HG03521 (cell line): ENCODE measurements around the gene STARD5.
"Not testable (repeated sequence)": the region's sequence is repeated elsewhere in the genome, so short reads cannot be mapped to it uniquely, and the experiment has no call there.

ENCODE experiments used
- ATAC-seq: cut with Tn5 transposase; IDR thresholded peaks from one replicate; pipeline ENCODE4 v1.9.1; 2021; ENCODE audit warnings: mild to moderate bottlenecking, moderate library complexity; ENCODE audit not compliant: unreplicated experiment

The STARD5 gene

DNA sequence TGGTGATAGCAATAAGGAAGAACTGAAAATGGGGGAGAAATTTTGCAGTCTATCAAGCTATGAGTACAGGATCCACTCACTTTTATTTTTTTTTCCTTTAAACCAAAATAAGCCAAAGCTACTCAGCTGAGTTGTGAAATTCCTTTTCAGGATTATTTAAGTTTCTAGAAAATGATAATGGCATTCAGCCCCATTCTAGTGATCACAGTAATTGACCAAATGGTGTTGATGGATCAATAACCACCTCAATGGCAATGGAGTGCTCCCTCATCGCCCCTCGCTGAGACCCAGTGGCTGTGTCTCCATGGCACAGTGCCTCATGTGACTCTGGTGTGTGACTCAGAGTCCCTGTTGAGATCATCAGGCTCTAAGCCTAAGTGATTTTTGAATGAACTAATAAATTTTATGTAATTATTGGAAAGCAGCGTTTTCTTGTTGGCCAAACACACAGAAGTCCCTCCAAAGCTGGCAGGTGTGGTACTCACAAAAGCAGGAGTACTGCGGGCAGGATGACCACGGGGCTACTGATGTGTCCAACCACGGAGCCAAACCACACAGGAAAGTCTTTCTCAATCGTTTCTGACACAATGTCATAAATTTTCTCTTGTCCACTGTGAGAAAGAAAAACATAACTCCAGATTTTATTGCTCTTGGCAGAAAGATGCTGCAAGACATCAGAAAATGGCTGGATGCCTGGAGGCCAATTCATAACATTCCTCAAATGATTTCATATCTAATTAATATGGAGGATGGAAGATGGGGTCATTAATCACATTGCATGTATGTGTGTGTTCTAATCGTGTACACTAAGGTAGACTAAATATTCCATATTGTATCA is 14.4 kb upstream of the STARD5 start:
- ATAC-seq: no peak

DNA sequence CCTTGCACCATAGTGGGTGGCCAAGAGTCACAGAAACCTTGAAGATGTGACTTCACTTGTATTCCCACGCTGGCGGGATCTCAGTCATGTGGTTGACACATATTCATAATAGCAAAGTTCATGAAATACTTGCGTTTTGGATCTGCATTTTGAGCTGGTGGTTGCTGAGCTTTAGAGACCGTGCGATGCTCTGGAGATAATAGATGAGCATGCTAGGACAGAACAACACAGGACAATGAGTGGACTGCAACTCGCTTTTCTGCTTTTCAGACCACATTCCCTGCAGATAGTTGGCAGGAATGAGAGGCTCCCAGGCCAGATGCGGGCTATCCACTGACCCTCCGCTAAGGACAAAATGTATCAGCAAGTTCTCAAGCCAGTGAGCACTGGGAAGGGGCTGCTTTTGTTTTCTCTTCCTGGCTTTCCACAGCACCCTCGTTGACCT is 13.8 kb upstream of the STARD5 start:
- ATAC-seq: no peak

DNA sequence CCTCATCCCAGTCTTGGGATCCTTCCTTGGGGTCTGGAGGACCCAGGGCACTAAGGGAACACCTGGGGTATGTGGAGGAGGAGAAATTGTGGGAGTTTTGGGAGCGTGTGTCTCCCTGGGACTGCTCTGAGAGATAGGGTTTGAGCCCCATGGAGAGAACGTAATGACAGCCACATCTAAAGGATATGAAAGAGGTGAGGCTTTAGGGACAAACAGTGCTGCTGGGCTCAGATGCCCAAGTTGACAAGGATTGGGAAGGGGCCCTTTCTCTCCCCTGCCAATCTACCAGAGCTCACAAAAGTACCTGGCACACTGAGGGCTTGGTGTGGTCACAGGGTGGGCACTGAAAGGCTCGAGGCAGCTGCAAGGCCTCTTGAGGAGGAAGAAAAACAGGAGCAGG is 13.3 kb upstream of the STARD5 start:
- ATAC-seq: no peak

DNA sequence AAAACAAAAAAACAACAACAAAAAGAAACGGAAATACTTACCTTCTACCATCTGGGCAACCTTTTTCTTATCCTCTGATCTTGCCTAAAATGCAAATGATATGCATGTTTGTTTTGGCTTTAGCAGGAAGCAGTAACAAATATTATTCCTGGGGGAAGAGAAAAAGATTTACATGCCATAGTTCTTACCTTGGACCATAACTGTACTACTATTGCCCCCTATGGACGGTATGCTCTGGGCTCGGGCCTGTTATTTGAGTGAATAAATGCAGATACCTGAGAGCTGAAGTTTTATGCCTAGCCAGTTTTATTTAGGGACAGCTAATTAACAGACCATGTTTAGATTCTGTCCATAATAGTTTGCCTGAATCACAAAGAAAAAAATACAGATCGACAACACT is 12.6 kb upstream of the STARD5 start:
- no peak for ATAC-seq

DNA sequence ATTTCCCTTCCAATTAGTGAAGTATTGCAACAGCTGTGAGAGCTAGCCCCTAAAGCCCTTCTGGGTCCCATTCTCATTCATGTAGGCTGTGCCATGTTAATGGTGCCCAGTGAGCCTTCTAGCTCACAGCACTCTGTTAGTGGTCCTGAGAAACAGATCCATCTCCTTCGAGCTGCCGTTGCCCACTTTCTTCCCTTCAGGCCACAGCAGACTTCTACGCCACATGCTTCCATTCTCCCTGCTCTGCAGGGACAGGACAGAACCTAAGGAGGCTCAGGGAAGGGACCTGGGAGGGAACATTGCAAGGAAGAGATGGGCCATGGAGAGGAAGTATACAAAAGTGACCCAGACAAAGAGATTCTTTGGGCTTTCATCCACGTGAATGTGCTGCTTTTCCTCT is 11.7 kb upstream of the STARD5 start:
- ATAC-seq: no peak

DNA sequence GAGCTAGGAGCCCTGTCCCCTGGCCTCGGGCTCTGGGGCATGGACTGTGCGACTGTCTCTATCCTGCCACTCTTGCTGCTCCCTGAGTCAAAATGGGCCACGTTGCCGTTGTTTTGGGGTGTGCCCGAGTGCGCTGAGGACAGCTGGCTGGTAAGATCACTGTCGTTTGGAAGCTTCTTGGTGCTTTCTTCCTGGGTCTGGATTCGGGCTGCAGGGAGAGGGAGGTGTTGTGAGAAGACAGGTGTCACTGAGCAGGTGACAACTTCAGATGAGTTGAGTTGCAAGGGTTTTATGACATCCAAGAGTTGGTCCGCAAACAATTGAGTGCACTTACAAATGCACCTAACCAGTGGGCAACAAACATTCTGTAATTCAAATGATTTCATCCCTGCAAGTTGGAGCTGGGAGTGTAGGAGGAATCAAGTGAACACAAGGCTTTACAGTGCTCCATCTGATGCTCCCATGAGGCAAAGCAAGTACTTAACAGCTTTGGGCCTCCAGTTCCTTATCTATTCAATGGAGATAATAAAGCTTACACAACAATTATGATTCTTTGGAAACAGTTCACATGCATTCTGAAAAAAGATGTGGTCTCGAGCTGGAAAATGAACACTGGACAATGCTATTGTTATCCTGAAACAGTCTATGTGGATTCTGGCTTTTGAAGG is 11.0 kb upstream of the STARD5 start:
- no peak for ATAC-seq

DNA sequence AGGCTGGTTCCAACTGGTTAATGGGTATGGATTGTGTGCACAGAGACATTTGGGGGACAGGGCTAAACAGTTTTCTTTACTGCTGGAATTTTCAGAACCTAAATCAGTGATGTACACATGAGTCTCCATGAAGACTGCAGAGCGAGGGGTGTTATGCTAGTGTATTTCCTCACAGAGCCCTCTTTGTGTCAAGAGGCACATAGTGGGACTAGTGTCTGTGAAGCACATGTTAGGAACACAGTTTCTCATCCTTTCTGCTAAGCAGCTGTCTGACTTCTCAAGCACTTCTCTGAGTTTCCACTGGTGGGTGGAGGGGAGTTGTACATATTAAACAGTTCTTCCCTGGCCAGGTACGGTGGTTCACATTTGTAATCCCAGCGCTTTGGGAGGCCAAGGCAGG is 9.4 kb upstream of the STARD5 start:
- ATAC-seq: no peak

DNA sequence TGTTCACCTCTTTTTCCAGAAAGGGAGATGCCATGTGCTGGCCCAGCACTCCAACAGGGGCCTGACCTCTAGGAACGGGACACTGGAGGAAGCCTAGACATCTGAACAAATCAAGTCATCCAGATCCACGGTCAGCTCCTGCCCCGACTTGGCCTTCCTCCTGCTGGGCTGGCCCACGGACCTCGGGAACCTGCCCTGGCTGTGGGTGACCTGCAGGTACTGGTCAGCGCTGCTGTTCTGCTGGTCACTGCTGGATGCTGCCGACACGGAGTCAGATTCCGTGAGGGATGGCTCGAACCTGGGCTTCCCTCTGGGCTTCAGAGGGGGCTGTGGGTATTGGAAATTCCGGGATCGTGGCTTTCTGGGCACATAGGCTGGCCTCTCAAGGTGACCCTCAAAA is 8.4 kb upstream of the STARD5 start:
- no peak for ATAC-seq

DNA sequence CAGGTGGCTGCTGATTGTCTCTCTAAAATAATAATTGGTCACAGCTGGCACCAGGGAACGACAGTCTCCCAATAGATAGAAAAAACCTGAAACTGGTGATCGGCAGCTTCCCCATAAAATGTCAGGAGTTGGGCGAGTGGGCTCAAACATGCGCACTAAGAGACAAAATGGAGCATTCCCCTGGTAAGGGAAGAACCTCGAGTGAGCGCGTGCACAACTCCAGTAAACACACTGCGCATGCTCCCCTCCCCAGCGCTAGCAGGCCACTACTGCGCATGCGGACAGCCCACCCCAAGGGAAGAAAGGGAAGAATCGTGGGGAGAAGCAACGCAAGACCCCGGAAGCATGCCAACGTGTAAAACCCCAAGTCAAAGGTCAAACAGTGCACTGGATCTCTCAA is 7.7 kb upstream of the STARD5 start:
- ATAC-seq: no peak

DNA sequence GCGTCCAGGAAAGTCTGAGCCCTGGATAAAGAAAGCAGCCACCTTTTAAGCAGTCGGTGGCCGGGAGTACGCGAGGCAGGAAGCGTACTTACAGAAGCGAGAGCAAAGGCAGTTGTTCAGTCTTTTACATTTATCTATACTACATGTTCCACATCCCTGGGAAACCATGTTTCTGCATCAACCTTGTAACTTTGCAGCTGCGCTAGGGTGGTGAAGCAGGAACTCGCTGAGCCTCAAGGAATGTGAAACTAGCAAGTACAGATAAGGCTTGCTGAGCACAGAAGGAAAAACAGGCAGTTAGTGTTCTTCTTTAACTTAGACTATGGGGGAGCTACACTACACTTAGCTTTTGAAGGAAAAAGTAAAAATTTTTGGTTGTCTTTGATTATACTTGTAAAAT is 7.2 kb upstream of the STARD5 start:
- ATAC-seq: not testable (repeated sequence)

DNA sequence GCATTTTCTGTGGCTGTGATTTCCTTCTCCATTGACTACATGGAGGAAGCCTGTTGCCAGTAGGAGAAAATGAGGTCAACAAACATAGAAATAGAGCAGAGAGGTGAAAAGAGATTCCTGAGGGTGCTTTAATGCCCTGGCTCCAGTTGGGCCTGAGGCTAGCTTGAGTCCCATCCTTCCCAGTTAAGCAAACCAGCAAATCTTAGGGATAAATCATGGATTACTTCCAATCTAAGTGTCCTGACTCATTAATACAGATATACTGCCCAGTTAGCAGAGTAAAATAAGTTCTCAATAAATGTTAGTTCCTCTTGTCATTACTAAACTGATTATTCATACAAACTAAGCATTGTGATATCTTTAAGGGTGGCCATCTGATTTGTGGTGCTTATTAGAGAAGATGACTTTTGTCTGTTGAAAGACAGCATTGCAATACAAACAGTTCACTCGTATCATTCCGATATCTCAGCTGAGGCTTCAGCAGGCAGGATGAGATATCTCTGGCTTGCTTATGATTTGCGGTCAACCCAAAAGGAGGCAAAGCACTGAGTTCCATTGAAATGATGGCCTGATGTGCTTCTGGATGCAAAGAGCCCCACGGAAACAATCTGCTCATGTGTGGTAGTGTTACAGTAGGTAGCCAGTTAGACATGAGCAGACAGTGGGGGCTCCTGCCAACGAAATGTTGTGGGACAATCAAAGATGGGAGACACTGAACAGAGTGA is 6.6 kb upstream of the STARD5 start:
- no peak for ATAC-seq

DNA sequence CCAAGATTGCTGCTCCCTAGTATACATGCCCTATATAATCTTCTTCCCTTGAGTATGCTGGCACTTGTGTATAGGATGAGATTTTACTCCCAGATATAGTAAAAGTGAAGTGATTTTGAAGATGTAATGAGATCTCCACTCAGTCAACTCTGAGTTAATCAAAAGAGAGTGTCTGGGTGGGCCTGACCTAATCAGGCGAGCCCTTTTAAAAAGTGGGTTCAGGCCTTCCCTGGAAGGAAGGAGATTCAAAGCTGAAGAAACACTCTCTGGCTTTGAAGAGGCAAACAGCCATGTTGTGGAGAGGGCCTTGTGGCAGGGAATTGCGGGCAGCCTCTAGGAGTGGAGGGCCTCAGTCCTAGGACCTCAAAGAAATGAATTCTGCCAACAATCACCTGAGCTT is 5.5 kb upstream of the STARD5 start:
- no peak for ATAC-seq

DNA sequence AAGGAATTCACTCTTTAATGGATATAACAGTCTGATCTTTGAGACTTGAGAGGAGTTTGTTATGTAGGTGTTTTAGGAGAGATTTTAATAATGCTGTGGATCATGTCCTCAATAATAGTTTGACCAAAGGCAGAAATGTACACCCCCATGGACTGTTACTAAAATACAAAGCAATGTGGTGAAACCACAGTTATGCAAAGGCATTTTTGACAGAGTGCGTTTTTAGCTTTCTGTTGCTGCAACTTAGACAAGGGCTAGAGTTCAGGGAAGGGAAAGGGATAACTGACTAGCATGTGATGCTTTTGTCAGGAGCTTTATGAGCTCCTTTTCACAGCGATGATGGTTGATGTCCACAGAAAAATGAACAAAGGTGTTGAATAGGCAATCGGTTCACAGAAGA is 3.6 kb upstream of the STARD5 start:
- ATAC-seq: no peak

DNA sequence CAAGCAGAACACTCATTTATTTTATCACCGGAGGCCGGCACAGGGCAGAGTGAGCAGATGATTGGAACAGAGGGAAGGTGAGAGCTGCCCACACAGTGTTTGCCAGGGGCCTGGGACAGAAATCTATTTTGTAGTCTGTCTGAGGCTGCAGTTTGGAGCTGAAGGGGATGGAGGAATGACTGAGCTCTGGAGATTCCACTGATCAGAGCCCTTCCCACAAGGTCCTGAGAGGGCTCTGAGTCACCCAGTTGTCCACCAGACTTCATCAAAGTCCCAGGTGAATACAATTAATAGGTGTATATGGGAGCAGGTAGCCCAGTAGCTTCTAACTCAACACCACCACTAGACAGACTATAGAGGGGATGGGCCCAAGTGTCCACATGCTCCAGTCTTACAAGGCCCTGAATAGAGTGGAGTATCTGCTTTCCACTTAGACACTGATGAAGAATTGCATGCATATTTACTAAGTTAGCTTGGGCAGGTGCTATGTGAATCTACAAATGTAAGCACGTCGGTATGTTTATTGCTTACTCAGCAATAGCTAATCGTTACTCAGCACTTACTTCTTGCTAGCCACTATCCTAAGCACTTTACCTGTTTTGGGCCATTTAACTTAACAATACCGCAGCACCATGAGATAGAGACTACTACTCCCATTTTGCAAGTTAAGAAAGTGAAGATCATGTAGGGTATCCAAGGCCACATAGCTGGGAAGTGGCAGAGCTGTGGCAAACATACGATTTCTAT is 2.7 kb upstream of the STARD5 start:
- ATAC-seq: no peak

DNA sequence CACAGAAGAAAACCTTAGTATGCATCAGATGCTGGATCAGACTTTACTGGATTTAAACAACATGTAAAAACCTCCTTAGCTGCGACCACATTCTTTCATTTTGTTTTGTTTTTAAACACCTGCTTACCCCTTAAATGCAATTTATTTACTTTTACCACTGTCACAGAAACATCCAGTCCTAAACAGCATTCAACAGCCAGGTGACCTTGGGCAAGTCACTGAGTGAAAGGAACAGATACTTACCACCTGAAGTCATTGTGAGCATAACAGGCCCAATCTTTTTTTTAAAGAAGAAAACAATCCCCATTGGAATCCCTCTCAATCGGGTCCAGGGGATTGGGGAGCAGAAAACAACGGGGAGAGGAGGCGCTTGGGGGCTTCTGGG is 390 bp downstream of the STARD5 start:
- ATAC-seq: no peak

DNA sequence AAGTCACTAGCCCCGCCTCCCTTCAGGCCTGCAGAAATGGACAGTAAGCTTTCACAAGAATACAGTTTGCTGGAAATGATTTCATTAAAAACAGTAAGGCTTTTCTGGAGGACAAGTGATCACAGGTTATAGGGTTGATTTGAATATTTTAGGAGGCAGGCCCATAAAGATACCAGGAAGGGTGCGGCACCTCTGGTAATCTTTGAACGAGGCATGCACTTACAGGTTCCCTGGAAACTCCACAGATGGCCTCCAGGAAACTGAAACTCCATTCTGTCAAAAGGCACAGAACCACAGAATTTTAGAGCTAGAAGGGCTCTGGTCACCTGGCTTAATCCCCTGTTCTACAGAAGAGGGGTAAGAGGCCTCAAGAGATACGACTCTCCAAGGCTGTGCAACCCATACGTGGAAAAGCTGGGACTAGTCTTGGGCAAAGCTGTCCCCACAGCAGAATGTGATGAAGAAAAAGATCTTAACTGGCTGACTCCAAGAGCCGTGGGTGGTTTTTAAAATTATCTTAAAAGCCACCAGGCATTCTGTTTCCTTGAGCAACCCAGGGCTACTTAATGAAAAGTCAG is 1.2 kb downstream of the STARD5 start:
- ATAC-seq: no peak

DNA sequence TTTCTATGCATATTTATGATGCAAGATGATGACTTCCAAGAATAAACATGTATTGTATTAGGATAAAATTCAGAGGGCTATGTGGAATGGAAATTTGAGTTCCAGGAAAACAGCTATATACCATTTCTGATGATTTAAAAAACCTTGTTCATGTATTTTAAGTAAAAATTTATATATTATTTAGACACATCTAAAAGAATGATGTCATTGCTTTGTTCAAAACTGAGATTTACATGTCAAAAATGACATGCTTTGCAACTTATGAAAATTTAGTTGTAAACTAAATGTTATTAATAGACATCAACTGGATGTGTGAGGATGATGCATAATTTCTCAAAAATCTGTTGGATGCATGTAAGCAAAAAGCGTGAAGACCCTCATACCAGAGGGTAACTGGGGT is 2.3 kb downstream of the STARD5 start:
- no peak for ATAC-seq

DNA sequence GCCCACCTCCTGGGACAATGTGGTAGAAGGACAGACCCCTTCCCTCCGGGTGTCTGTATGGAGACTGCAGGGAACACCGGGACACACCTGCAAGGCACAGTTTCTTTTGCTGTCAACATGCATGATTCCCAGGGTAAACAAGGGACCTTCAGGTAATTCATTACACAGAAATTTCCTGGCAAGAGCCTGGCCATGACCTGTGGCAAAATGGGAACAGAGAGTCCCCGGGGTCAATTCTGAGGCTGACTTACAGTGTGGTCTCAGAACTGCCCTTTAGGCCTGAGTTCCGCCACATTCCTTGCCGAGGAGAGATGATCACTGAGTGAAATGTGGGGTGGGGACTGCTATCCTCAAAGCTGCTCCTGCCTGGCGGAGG is 6.3 kb downstream of the STARD5 start:
- no peak for ATAC-seq

DNA sequence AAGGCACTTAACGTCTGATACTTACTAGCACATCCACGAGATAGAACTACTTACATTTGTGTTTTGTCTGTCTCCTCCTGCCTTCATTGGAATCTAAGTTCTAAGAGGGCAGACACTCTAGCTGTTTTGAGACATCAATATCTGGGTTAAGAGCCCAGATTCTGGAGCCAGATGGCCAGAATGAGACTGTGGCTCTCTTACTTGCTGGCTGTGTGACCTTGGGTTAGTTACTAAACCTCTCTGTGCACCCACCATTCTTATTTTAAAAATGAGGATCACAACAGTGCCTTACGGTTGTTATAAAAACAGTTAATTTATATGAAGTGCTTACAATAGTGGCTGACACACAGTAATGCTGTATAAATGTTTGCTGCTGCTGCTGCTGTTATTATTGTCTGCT is 7.7 kb downstream of the STARD5 start:
- no peak for ATAC-seq

DNA sequence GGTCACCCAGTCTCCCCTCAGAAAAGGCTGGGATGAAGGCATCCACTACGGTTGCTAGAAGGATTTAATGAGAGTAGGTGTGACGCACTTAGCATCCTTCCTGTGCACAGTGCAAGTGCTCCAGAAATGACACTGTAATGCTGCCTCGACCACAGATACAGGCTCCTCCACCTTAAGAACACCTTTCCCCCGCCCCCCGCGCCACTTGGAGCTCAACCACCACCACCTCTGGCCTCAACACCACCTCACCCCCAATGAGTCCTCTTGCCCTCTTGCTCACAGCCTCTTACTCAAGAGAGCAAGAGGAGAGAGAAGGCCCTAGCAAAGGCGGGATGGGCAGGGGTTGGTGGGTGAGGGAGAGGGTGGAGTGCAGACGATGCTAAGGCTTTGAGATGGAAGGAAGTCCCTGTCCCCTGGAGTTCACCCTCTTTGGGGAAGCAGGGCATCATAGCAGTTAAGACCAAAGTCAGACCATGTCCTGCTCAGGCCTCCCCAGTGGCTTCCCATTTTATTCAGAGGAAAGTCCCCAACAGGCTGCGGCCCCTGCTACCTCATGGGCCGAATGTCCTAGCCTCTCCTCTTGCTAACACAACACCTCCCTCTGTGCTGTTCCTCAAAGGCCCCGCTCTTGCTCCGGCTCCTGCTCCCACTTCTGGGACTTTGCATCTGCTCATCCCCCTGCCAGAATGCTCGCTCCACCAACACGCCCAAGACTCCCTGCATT is 8.3 kb downstream of the STARD5 start:
- no peak for ATAC-seq
